HEK293T (cell line): ENCODE measurements around the gene PROB1.

ENCODE experiments used
- ELF4 ChIP-seq: fragments of 450-650 bp; IDR thresholded peaks from 2 replicates; pipeline ENCODE4 v1.6.1; 2017; ENCODE audit warnings: antibody characterized with exemption
- FOXM1 ChIP-seq: fragments of 450-650 bp; IDR thresholded peaks from 2 replicates; pipeline ENCODE4 v1.6.1; 2017; ENCODE audit warnings: mild to moderate bottlenecking, borderline replicate concordance
- HDGF ChIP-seq: fragments of 450-650 bp; IDR thresholded peaks from 2 replicates; pipeline ENCODE4 v1.6.1; 2017; ENCODE audit warnings: antibody characterized with exemption, borderline replicate concordance
- SP1 ChIP-seq: fragments of 450-650 bp; IDR thresholded peaks from 2 replicates; pipeline ENCODE4 v1.6.1; 2017
- SUZ12 ChIP-seq: fragments of 450-650 bp; IDR thresholded peaks from 2 replicates; pipeline ENCODE4 v1.6.1; 2016; ENCODE audit warnings: mild to moderate bottlenecking

DNA sequence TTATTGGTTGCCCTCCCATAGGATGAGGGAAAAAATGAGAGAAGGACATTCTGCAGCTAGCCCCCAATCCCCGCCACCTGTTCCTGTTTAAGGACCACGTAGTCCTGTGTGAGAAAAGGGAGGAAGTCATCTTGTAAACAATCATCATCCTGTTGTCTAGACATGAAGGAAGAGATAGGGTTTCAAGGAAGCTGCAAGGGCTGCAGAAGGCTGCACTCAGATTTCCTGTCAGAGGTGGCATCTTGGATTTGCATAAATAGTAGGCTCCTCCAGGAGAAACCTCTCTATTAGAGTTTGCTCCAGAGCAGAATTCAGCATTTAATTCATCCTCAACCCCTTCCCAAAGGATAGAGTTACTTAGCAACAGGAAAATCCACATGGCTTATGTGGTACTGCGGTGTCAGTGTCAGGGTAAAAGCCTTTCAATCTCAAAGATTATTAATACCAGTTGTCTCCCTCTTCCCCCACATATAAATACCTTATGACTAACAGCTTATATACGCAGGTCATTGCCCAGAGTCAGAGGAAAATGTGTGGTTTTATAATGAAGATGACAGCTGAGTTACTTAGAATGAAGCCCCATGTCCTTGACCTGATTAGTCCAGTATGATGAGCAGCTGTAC lies 49.0 kb upstream of the PROB1 start:
- TF ChIP-seq HDGF (no peak), ELF4 (no peak), SP1 (no peak), SUZ12 (no peak), FOXM1 (no peak)
